Panc1 (cell line): Measurements from ENCODE around the gene ZFP62. TPM values are rescaled to one million over a fixed set of nuclear protein-coding genes. Genes with fewer than 3 reads are reported as not detected.

Experiments used
- ATAC-seq: fragments of 200-7000 bp; cut with Tn5 transposase; 2 replicates; pipeline ENCODE4 v1.9.1; 2020; ENCODE audit warnings: mild to moderate bottlenecking, moderate library complexity
- BruUV-seq: library from RNA; stranded (reverse); fragments of 400-500 nt; replicated peaks from 2 replicates; lab custom pipeline; 2021; lab: Mats Ljungman, UMichigan
- CTCF ChIA-PET: fragments of 300-600 bp; sonication (Branson Sonifier 250); formaldehyde crosslinking; loops from one replicate; lab custom pipeline; 2022; ENCODE audit warnings: antibody characterized with exemption; lab: Charles Lee
- POLR2A ChIA-PET: fragments of 300-600 bp; sonication (Branson Sonifier 250); formaldehyde crosslinking; loops from one replicate; lab custom pipeline; 2022; ENCODE audit warnings: antibody characterized with exemption; lab: Charles Lee
- DNase-seq: peaks from one replicate; pipeline ENCODE4 v3.0.0-alpha.2; 2010; ENCODE audit warnings: low read depth, low spot score
- H3K27ac ChIP-seq: 2 replicates; pipeline ENCODE4 v1.5.1; 2011; ENCODE audit warnings: mild to moderate bottlenecking, low read length, inconsistent platforms
- H3K27me3 ChIP-seq: fragments of 200-500 bp; sonication (Bioruptor generic); 2 replicates; pipeline ENCODE4 v1.6.0; 2014; ENCODE audit warnings: low read length, inconsistent platforms; ENCODE audit not compliant: control insufficient read depth, insufficient read depth
- H3K36me3 ChIP-seq: fragments of 200-500 bp; sonication (Bioruptor generic); 2 replicates; pipeline ENCODE4 v1.5.1; 2014; ENCODE audit warnings: inconsistent platforms, mild to moderate bottlenecking, low read length, moderate library complexity; ENCODE audit not compliant: control insufficient read depth, insufficient read depth
- H3K4me1 ChIP-seq: 2 replicates; pipeline ENCODE4 v1.5.1; 2011; ENCODE audit warnings: inconsistent platforms, mild to moderate bottlenecking, low read length, moderate library complexity; ENCODE audit not compliant: control insufficient read depth, insufficient read depth
- H3K4me3 ChIP-seq, 2 experiments: 2 replicates each; pipeline ENCODE4 v1.5.1; 2011 to 2012; ENCODE audit warnings: low read depth in 2 of 2, low read length in 2 of 2, mild to moderate bottlenecking in 2 of 2, inconsistent platforms in 1 of 2, moderate library complexity in 1 of 2
- H3K9me3 ChIP-seq: fragments of 200-500 bp; sonication (Bioruptor generic); 2 replicates; pipeline ENCODE4 v1.5.1; 2014; ENCODE audit warnings: low read depth, mild to moderate bottlenecking, inconsistent platforms, low read length, moderate library complexity; ENCODE audit not compliant: control insufficient read depth, insufficient read depth
- POLR2AphosphoS5 ChIP-seq: IDR thresholded peaks from 2 replicates; pipeline ENCODE4 v1.6.1; 2012; ENCODE audit warnings: mild to moderate bottlenecking, low read depth, low read length, moderate library complexity
- SIN3A ChIP-seq: IDR thresholded peaks from 2 replicates; pipeline ENCODE4 v1.6.1; 2012; ENCODE audit warnings: low read depth, mild to moderate bottlenecking, low read length, moderate library complexity, borderline replicate concordance; ENCODE audit not compliant: insufficient read depth
- TCF7L2 ChIP-seq: IDR thresholded peaks from 2 replicates; pipeline ENCODE4 v1.6.1; 2011; ENCODE audit warnings: mild to moderate bottlenecking, low read depth, low read length, inconsistent platforms
- in situ Hi-C: cut with HindIII; loops from 2 replicates; pipeline ENCODE4 v1.10.0; 2016; ENCODE audit warnings: low sequenced_read_pairs, low pct_unique_long_range_greater_than_20kb
- intact Hi-C: fragments of 100-400 bp; cut with micrococcal nuclease; formaldehyde crosslinking; loops from one replicate; pipeline ENCODE4 v1.10.0; 2022; ENCODE audit not compliant: unreplicated experiment
- total RNA-seq: library from RNA; stranded (reverse); gene quantifications from one replicate; pipeline ENCODE4 v1.2.1, GENCODE V29; 2021; ENCODE audit not compliant: unreplicated experiment
- TF ChIP-seq, protein P1 (sequence below), 2 experiments: IDR thresholded peaks; 2 replicates each; pipeline ENCODE4 v1.6.1; 2011 to 2012; ENCODE audit warnings: low read depth in 2 of 2, control low read depth in 1 of 2, low read length in 1 of 2, mild to moderate bottlenecking in 1 of 2, moderate library complexity in 1 of 2; ENCODE audit not compliant: insufficient read depth in 1 of 2
- TF ChIP-seq, protein P2 (sequence below): fragments of 450-650 bp; IDR thresholded peaks from 2 replicates; pipeline ENCODE4 v1.5.1; 2017; ENCODE audit warnings: mild to moderate bottlenecking

Gene ZFP62
- total RNA-seq, 1 experiment from 2014 or later: 17.8 TPM

DNA sequence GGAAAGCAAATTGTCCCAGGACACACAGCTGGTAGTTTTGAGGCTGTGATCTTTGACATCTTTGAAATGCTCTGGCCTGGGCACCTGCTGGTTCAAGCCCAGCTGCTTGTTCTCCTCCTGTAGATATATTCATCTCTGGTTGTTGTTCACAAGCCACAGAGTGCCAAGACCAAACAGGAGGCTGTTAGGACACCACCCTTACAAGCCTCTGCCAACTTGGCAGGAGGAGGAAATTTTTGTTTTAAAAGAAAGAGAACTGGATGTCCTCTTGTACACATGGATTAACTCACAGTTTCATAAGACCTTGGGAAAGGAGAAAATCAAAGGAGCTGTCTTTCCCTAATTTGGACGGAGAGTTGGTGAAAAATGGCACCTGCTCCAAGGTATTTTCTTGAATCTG is 8.5 kb upstream of the ZFP62 start:
- no peaks in the 10 kb centered on the region for H3K9me3 ChIP-seq
- H3K27ac ChIP-seq: no peak overlapping the region
- no peaks in the 10 kb centered on the region for H3K36me3 ChIP-seq
- no TSS peak for BruUV-seq
- intact Hi-C loops: loop anchor here (5.0 kb wide), 3 partner anchors 173 to 298 kb away; partner anchors contain the start of gene BTNL9
- no peak overlapping the region for H3K4me3 ChIP-seq
- TF ChIP-seq POLR2AphosphoS5: no peak
- TF ChIP-seq, protein P1, sequence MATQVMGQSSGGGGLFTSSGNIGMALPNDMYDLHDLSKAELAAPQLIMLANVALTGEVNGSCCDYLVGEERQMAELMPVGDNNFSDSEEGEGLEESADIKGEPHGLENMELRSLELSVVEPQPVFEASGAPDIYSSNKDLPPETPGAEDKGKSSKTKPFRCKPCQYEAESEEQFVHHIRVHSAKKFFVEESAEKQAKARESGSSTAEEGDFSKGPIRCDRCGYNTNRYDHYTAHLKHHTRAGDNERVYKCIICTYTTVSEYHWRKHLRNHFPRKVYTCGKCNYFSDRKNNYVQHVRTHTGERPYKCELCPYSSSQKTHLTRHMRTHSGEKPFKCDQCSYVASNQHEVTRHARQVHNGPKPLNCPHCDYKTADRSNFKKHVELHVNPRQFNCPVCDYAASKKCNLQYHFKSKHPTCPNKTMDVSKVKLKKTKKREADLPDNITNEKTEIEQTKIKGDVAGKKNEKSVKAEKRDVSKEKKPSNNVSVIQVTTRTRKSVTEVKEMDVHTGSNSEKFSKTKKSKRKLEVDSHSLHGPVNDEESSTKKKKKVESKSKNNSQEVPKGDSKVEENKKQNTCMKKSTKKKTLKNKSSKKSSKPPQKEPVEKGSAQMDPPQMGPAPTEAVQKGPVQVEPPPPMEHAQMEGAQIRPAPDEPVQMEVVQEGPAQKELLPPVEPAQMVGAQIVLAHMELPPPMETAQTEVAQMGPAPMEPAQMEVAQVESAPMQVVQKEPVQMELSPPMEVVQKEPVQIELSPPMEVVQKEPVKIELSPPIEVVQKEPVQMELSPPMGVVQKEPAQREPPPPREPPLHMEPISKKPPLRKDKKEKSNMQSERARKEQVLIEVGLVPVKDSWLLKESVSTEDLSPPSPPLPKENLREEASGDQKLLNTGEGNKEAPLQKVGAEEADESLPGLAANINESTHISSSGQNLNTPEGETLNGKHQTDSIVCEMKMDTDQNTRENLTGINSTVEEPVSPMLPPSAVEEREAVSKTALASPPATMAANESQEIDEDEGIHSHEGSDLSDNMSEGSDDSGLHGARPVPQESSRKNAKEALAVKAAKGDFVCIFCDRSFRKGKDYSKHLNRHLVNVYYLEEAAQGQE (IDR thresholded peaks at IDR 0.05; ENCODE audit: insufficient read depth in 1 of 2, low read depth in 2 of 2, low read length in 1 of 2): no peak
- no peak for TF ChIP-seq SIN3A
- no peak for TF ChIP-seq TCF7L2
- TF ChIP-seq, protein P2, sequence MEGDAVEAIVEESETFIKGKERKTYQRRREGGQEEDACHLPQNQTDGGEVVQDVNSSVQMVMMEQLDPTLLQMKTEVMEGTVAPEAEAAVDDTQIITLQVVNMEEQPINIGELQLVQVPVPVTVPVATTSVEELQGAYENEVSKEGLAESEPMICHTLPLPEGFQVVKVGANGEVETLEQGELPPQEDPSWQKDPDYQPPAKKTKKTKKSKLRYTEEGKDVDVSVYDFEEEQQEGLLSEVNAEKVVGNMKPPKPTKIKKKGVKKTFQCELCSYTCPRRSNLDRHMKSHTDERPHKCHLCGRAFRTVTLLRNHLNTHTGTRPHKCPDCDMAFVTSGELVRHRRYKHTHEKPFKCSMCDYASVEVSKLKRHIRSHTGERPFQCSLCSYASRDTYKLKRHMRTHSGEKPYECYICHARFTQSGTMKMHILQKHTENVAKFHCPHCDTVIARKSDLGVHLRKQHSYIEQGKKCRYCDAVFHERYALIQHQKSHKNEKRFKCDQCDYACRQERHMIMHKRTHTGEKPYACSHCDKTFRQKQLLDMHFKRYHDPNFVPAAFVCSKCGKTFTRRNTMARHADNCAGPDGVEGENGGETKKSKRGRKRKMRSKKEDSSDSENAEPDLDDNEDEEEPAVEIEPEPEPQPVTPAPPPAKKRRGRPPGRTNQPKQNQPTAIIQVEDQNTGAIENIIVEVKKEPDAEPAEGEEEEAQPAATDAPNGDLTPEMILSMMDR: no peak
- ATAC-seq (no peak), DNase-seq (no peak)
- H3K4me1 ChIP-seq: no peaks in the 10 kb centered on the region
- H3K27me3 ChIP-seq: no peaks in the 10 kb centered on the region
- CTCF ChIA-PET: interaction anchor here (0.5 to 1.5 kb wide), 4 partner anchors 174 to 298 kb away, joined by 3 to 4 read pairs (median 4); no protein-coding TSS in a partner anchor
- in situ Hi-C loops: no loop called here
- POLR2A ChIA-PET: interaction anchor here (0.6 kb wide), 1 partner anchor 248 kb away, joined by 4 read pairs; no protein-coding TSS in a partner anchor

DNA sequence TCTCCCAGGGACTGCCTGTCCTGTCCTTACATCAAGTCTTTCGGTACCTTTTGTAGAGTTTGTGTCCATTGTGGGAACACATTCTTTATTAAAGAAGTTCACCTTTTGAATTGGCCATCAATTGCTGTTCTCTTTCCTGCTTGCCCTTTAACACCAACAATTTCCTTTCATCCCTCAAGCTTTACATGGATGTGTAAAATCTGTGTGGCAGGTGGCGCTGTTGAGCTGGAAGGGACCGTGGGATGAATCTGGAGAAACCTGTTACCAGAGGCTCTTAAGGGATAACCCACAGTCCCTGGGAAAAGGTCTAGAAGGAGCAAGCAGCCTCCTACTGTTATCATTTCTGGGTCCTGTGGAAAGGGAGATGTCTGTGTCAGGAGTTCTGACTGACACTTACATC is 7.9 kb upstream of the ZFP62 start:
- ATAC-seq (peak; percentile 95), DNase-seq (peak; percentile 79)
- no peaks in the 10 kb centered on the region for H3K4me1 ChIP-seq
- in situ Hi-C loops: no loop called here
- no peak overlapping the region for H3K27ac ChIP-seq
- TF ChIP-seq, protein P2: peak; percentile 90
- no peak; the same call in 1 of the 2 replicates for TF ChIP-seq POLR2AphosphoS5
- ChIA-PET POLR2A (no interaction called here), CTCF (interaction anchor here (0.5 to 1.5 kb wide), 7 partner anchors 23 to 299 kb away, joined by 3 to 6 read pairs (median 4); no protein-coding TSS in a partner anchor)
- intact Hi-C loops: loop anchor here (5.0 kb wide), 3 partner anchors 173 to 298 kb away; partner anchors contain the start of gene BTNL9
- H3K9me3 ChIP-seq: no peaks in the 10 kb centered on the region
- H3K27me3 ChIP-seq: no peaks in the 10 kb centered on the region
- no peak overlapping the region for H3K4me3 ChIP-seq
- BruUV-seq: no TSS peak
- no peaks in the 10 kb centered on the region for H3K36me3 ChIP-seq
